A673 (cell line): ENCODE measurements around the gene ANKS1B.

Experiments used
- EZH2 ChIP-seq: fragments of 200-600 bp; sonication (generic); IDR thresholded peaks from 2 replicates; pipeline ENCODE4 v1.6.1; 2017; ENCODE audit warnings: borderline replicate concordance, low read depth, mild to moderate bottlenecking, mixed read lengths, antibody characterized with exemption, low read length; ENCODE audit not compliant: poor library complexity, severe bottlenecking
- TF ChIP-seq, protein P1 (sequence below): fragments of 300-800, 200-600 bp; sonication (generic); conservative IDR thresholded peaks from 2 replicates; pipeline ENCODE4 v1.5.1; 2017; ENCODE audit warnings: low read depth, mild to moderate bottlenecking, antibody characterized with exemption, low read length, moderate library complexity, mixed read lengths

- TF ChIP-seq, protein P1, sequence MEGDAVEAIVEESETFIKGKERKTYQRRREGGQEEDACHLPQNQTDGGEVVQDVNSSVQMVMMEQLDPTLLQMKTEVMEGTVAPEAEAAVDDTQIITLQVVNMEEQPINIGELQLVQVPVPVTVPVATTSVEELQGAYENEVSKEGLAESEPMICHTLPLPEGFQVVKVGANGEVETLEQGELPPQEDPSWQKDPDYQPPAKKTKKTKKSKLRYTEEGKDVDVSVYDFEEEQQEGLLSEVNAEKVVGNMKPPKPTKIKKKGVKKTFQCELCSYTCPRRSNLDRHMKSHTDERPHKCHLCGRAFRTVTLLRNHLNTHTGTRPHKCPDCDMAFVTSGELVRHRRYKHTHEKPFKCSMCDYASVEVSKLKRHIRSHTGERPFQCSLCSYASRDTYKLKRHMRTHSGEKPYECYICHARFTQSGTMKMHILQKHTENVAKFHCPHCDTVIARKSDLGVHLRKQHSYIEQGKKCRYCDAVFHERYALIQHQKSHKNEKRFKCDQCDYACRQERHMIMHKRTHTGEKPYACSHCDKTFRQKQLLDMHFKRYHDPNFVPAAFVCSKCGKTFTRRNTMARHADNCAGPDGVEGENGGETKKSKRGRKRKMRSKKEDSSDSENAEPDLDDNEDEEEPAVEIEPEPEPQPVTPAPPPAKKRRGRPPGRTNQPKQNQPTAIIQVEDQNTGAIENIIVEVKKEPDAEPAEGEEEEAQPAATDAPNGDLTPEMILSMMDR = peak; percentile 79
- TF ChIP-seq EZH2 = no peak
Measured at GRCh38 chr12:98939350-98939749, 1045.4 kb downstream of the ANKS1B start.
